Astrocyte (in vitro differentiated cells and primary cell): ENCODE results near the gene ZNF213. TPM values are rescaled to one million over a fixed set of nuclear protein-coding genes. Genes with fewer than 3 reads are reported as not detected.

Experiments
- DNase-seq: peaks from one replicate; pipeline ENCODE4 v3.0.0-alpha.2; 2010; ENCODE audit warnings: low read depth
- FAIRE-seq: peaks from 2 replicates; lab custom pipeline; 2011; peaks lifted over from hg19 to GRCh38; lab: Jason Lieb, UNC
- H2AFZ ChIP-seq: 2 replicates; pipeline ENCODE4 v1.6.0; 2012; ENCODE audit warnings: low read depth, low read length, inconsistent platforms
- H3K27ac ChIP-seq: 2 replicates; pipeline ENCODE4 v1.5.1; 2011; ENCODE audit warnings: low read depth, low read length, inconsistent platforms
- H3K27me3 ChIP-seq: 2 replicates; pipeline ENCODE4 v1.6.0; 2011; ENCODE audit warnings: low read length, inconsistent platforms; ENCODE audit not compliant: insufficient read depth
- H3K36me3 ChIP-seq: 2 replicates; pipeline ENCODE4 v1.5.1; 2011; ENCODE audit warnings: low read length, inconsistent platforms; ENCODE audit not compliant: insufficient read depth
- H3K4me1 ChIP-seq: 2 replicates; pipeline ENCODE4 v1.5.1; 2011; ENCODE audit warnings: low read length, inconsistent platforms; ENCODE audit not compliant: insufficient read depth
- H3K4me2 ChIP-seq: 2 replicates; pipeline ENCODE4 v1.6.0; 2012; ENCODE audit warnings: low read length, inconsistent platforms
- H3K4me3 ChIP-seq: 2 replicates; pipeline ENCODE4 v1.5.1; 2011; ENCODE audit warnings: low read depth, mild to moderate bottlenecking, low read length, inconsistent platforms; ENCODE audit not compliant: insufficient read depth
- H3K79me2 ChIP-seq: 2 replicates; pipeline ENCODE4 v1.6.0; 2012; ENCODE audit warnings: mild to moderate bottlenecking, low read length, inconsistent platforms; ENCODE audit not compliant: insufficient read depth
- H3K9ac ChIP-seq: 2 replicates; pipeline ENCODE4 v1.6.0; 2012; ENCODE audit warnings: mild to moderate bottlenecking, low read length, inconsistent platforms
- H3K9me3 ChIP-seq: 2 replicates; pipeline ENCODE4 v1.5.1; 2012; ENCODE audit warnings: low read depth, mild to moderate bottlenecking, low read length, inconsistent platforms; ENCODE audit not compliant: insufficient read depth
- H4K20me1 ChIP-seq: 2 replicates; pipeline ENCODE4 v1.6.0; 2012; ENCODE audit warnings: low read length, inconsistent platforms; ENCODE audit not compliant: insufficient read depth
- H3K27ac Mint-ChIP-seq: one replicate; pipeline ENCODE4 v1.8.0; 2021; ENCODE audit warnings: mild to moderate bottlenecking, mixed read lengths; ENCODE audit not compliant: unreplicated experiment
- H3K27me3 Mint-ChIP-seq: one replicate; pipeline ENCODE4 v1.8.0; 2021; ENCODE audit warnings: low read depth, mixed read lengths; ENCODE audit not compliant: unreplicated experiment
- H3K36me3 Mint-ChIP-seq: one replicate; pipeline ENCODE4 v1.8.0; 2021; ENCODE audit warnings: low read depth, mixed read lengths; ENCODE audit not compliant: unreplicated experiment
- H3K4me1 Mint-ChIP-seq: one replicate; pipeline ENCODE4 v1.8.0; 2021; ENCODE audit warnings: low read depth, mixed read lengths; ENCODE audit not compliant: unreplicated experiment
- H3K4me3 Mint-ChIP-seq: one replicate; pipeline ENCODE4 v1.8.0; 2021; ENCODE audit warnings: mild to moderate bottlenecking, moderate library complexity, mixed read lengths; ENCODE audit not compliant: unreplicated experiment
- H3K9me3 Mint-ChIP-seq: one replicate; pipeline ENCODE4 v1.8.0; 2021; ENCODE audit warnings: mild to moderate bottlenecking, mixed read lengths; ENCODE audit not compliant: unreplicated experiment
- CTCF ChIP-seq: IDR thresholded peaks from 2 replicates; pipeline ENCODE4 v1.5.1; 2011; ENCODE audit warnings: low read depth, mild to moderate bottlenecking, inconsistent platforms, low read length, moderate library complexity; ENCODE audit not compliant: insufficient read depth
- EZH2 ChIP-seq: IDR thresholded peaks from 2 replicates; pipeline ENCODE4 v1.6.1; 2012; ENCODE audit warnings: mild to moderate bottlenecking, low read length, inconsistent platforms; ENCODE audit not compliant: insufficient read depth
- total RNA-seq: library from RNA; stranded (reverse); gene quantifications from 2 replicates; pipeline ENCODE4 v1.2.1, GENCODE V29; 2021

The ZNF213 gene
- total RNA-seq, 1 donor from 2014 or later: 12.0 TPM

DNA sequence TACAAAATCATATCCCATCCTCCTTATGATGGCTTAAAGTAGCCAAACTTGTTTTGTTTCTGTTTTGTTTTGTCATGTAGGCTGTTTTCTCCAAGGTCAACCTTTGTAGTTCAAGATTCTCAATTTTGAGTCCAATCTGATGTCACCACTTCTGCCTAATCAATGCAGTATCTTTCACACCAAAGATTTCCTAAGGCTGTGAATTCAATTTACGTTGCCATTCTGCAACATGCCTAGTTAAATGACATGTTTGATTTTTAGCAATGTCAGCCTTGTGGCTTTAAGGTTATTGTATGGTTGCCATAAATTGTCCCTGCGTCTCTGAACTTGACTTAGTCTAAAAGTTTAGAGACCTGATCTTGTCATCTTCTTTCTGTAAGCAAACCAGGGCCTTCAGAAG lies 20.4 kb downstream of the ZNF213 start:
- H3K36me3 ChIP-seq: no peaks in the 10 kb centered on the region
- no peaks in the 10 kb centered on the region for H3K27me3 ChIP-seq
- H3K79me2 ChIP-seq: no peaks in the 10 kb centered on the region
- H2AFZ ChIP-seq: no peak overlapping the region
- TF ChIP-seq EZH2: no peak
- Mint-ChIP-seq H3K9me3 (no peaks in the 10 kb centered on the region), H3K27ac (no peak overlapping the region), H3K27me3 (no peaks in the 10 kb centered on the region), H3K4me3 (no peak overlapping the region), H3K4me1 (no peaks in the 10 kb centered on the region), H3K36me3 (no peaks in the 10 kb centered on the region)
- no peak overlapping the region for H3K4me3 ChIP-seq
- FAIRE-seq: no peak
- H3K4me2 ChIP-seq: no peak overlapping the region
- no peak overlapping the region for H3K9ac ChIP-seq
- no peak overlapping the region for H3K27ac ChIP-seq
- DNase-seq: no peak
- peaks cover 4% of the 10 kb centered on the region for H4K20me1 ChIP-seq
- peaks cover 8% of the 10 kb centered on the region for H3K4me1 ChIP-seq
- no peaks in the 10 kb centered on the region for H3K9me3 ChIP-seq

DNA sequence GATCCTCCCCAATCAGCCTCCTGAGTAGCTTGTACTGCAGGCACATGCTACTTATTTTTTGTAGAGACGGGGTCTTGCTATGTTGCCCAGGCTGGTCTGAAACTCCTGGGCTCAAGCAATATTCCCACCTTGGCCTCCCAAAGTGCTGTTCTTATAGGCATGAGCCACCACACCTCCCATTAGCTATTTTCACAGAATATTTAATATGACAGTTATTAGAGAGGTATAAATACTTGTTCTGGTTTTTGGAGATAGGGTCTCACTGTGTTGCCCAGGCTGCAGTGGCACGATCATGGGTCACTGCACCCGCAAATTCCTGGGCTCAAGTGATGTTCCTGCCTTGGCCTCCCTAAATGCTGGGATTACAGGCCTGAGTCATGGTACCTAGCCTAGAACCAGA lies 21.1 kb downstream of the ZNF213 start:
- H3K36me3 ChIP-seq: no peaks in the 10 kb centered on the region
- H3K27me3 Mint-ChIP-seq: no peaks in the 10 kb centered on the region
- no peaks in the 10 kb centered on the region for H3K9me3 ChIP-seq
- no peaks in the 10 kb centered on the region for H3K36me3 Mint-ChIP-seq
- H3K79me2 ChIP-seq: no peaks in the 10 kb centered on the region
- H3K9ac ChIP-seq: no peak overlapping the region
- H3K4me3 ChIP-seq: no peak overlapping the region
- no peak overlapping the region for H3K27ac Mint-ChIP-seq
- FAIRE-seq: no peak
- no peaks in the 10 kb centered on the region for H3K27me3 ChIP-seq
- H3K27ac ChIP-seq: no peak overlapping the region
- H4K20me1 ChIP-seq: peaks cover 4% of the 10 kb centered on the region
- no peak overlapping the region for H2AFZ ChIP-seq
- H3K4me2 ChIP-seq: no peak overlapping the region
- DNase-seq: no peak
- no peaks in the 10 kb centered on the region for H3K4me1 Mint-ChIP-seq
- no peak for TF ChIP-seq EZH2
- TF ChIP-seq CTCF: no peak
- peak overlapping the region; percentile 34 for H3K4me3 Mint-ChIP-seq
- H3K4me1 ChIP-seq: peaks cover 8% of the 10 kb centered on the region
- H3K9me3 Mint-ChIP-seq: no peaks in the 10 kb centered on the region

GRCh38 chr16:3157229-3158025 lies 22.6 kb downstream of the ZNF213 start:
- peak overlapping the region; percentile 84 for H3K27ac Mint-ChIP-seq
- H3K4me3 Mint-ChIP-seq: peak overlapping the region; percentile 87
- TF ChIP-seq EZH2: no peak
- H3K4me2 ChIP-seq: peak overlapping the region; percentile 98
- peak overlapping the region; percentile 77 for H3K9ac ChIP-seq
- DNase-seq (peak; percentile 93), FAIRE-seq (no peak)
- peaks cover 8% of the 10 kb centered on the region for H3K4me1 ChIP-seq
- peak overlapping the region; percentile 88 for H2AFZ ChIP-seq
- H3K27ac ChIP-seq: no peak overlapping the region
- peaks cover 3% of the 10 kb centered on the region for H4K20me1 ChIP-seq
- no peaks in the 10 kb centered on the region for H3K27me3 Mint-ChIP-seq
- H3K79me2 ChIP-seq: no peaks in the 10 kb centered on the region
- H3K36me3 Mint-ChIP-seq: no peaks in the 10 kb centered on the region
- no peaks in the 10 kb centered on the region for H3K9me3 Mint-ChIP-seq
- no peaks in the 10 kb centered on the region for H3K4me1 Mint-ChIP-seq
- no peaks in the 10 kb centered on the region for H3K27me3 ChIP-seq
- H3K36me3 ChIP-seq: no peaks in the 10 kb centered on the region
- H3K4me3 ChIP-seq: peak overlapping the region; percentile 69
- H3K9me3 ChIP-seq: no peaks in the 10 kb centered on the region
